AG04449 (cell line): ENCODE measurements around the gene E2F6.
"Not testable (repeated sequence)": the region's sequence is repeated elsewhere in the genome, so short reads cannot be mapped to it uniquely, and the experiment has no call there.

ENCODE experiments used
- CTCF ChIA-PET: fragments of 350-600 bp; formaldehyde crosslinking; extraction: SDS; loops from one replicate; lab custom pipeline; 2021; ENCODE audit warnings: antibody characterized with exemption; lab: Yijun Ruan, JAX
- POLR2A ChIA-PET: fragments of 400-600, 350-600 bp; formaldehyde crosslinking; extraction: SDS; loops from one replicate; lab custom pipeline; 2020; ENCODE audit warnings: antibody characterized with exemption, inconsistent platforms; lab: Yijun Ruan, JAX
- DNase-seq: peaks from one replicate; pipeline ENCODE4 v3.0.0-alpha.2; 2010; ENCODE audit warnings: low read depth, low spot score
- H3K4me3 ChIP-seq: 2 replicates; pipeline ENCODE4 v1.5.1; 2011; ENCODE audit warnings: low read depth, mild to moderate bottlenecking, control low read depth, low read length
- CTCF ChIP-seq: IDR thresholded peaks from one replicate; pipeline ENCODE4 v1.5.1; 2011; ENCODE audit warnings: mild to moderate bottlenecking, moderate library complexity, low read length, control low read depth, inconsistent platforms; ENCODE audit not compliant: insufficient read depth; ENCODE audit errors: missing control alignments

The E2F6 gene

GRCh38 chr2:11407413-11407812 lies 58.5 kb downstream of the E2F6 start:
- TF ChIP-seq CTCF = no peak
- DNase-seq = no peak
- ChIA-PET CTCF (interaction anchor here (0.7 to 9.4 kb wide), 6 partner anchors 9 to 575 kb away, joined by 3 to 135 read pairs (median 4); partner anchors contain the start of gene ROCK2), POLR2A (interaction anchor here (0.9 to 1.0 kb wide), 2 partner anchors 33 to 64 kb away, joined by 3 read pairs; partner anchors contain the start of gene ROCK2)
- H3K4me3 ChIP-seq = no peak overlapping the region

- ChIA-PET CTCF (interaction anchor here (0.7 to 9.4 kb wide), 6 partner anchors 56 to 574 kb away, joined by 3 to 135 read pairs (median 4); partner anchors contain the start of gene ROCK2), POLR2A (interaction anchor here (0.9 to 1.0 kb wide), 2 partner anchors 32 to 63 kb away, joined by 3 read pairs; partner anchors contain the start of gene ROCK2)
- no peak overlapping the region for H3K4me3 ChIP-seq
- no peak for TF ChIP-seq CTCF
- no peak for DNase-seq
These were observed 59.0 kb downstream of the E2F6 start for GRCh38 chr2:11406958-11407381.

GRCh38 chr2:11406267-11406957 lies 59.5 kb downstream of the E2F6 start:
- DNase-seq = no peak
- no peak overlapping the region for H3K4me3 ChIP-seq
- TF ChIP-seq CTCF = no peak
- POLR2A ChIA-PET = interaction anchor here (0.9 to 1.0 kb wide), 2 partner anchors 32 to 63 kb away, joined by 3 read pairs; partner anchors contain the start of gene ROCK2
- CTCF ChIA-PET = interaction anchor here (1.0 to 2.6 kb wide), 5 partner anchors 11 to 172 kb away, joined by 3 to 10 read pairs (median 4); partner anchors contain the start of gene ROCK2

GRCh38 chr2:11405599-11406266 lies 60.2 kb downstream of the E2F6 start:
- H3K4me3 ChIP-seq = no peak overlapping the region
- DNase-seq = no peak
- no peak for TF ChIP-seq CTCF
- CTCF ChIA-PET = interaction anchor here (1.5 to 2.6 kb wide), 2 partner anchors 10 to 172 kb away, joined by 4 to 10 read pairs; no protein-coding TSS in a partner anchor
- POLR2A ChIA-PET = no interaction called here

GRCh38 chr2:11405074-11405406 lies 60.9 kb downstream of the E2F6 start:
- H3K4me3 ChIP-seq, POLR2A ChIA-PET, DNase-seq: not testable (repeated sequence)
- CTCF ChIA-PET = interaction anchor here (1.3 to 2.6 kb wide), 3 partner anchors 9 to 171 kb away, joined by 4 to 10 read pairs (median 4); no protein-coding TSS in a partner anchor

GRCh38 chr2:11404376-11405073 lies 61.4 kb downstream of the E2F6 start:
- no peak for TF ChIP-seq CTCF
- no peak overlapping the region for H3K4me3 ChIP-seq
- ChIA-PET POLR2A (interaction anchor here (1.2 kb wide), 1 partner anchor 30 kb away, joined by 9 read pairs; no protein-coding TSS in a partner anchor), CTCF (interaction anchor here (1.3 to 2.6 kb wide), 2 partner anchors 30 to 171 kb away, joined by 4 to 10 read pairs; no protein-coding TSS in a partner anchor)
- no peak for DNase-seq
